Left ventricle myocardium inferior (tissue), 1 donor: ENCODE data around the gene BFSP2. TPM values are rescaled to one million over a fixed set of nuclear protein-coding genes. Genes with fewer than 3 reads are reported as not detected.

Experiments used
- DNase-seq: peaks from one replicate; pipeline ENCODE4 v3.0.0-alpha.2; 2020
- H3K27ac ChIP-seq: fragments of 200-600 bp; replicated peaks from 2 replicates; pipeline ENCODE4 v1.8.0; 2021
- H3K27me3 ChIP-seq: fragments of 200-600 bp; 2 replicates; pipeline ENCODE4 v1.8.0; 2021; ENCODE audit warnings: low read depth
- H3K36me3 ChIP-seq: fragments of 200-600 bp; 2 replicates; pipeline ENCODE4 v1.8.0; 2021
- H3K4me1 ChIP-seq: fragments of 200-600 bp; 2 replicates; pipeline ENCODE4 v1.8.0; 2021
- H3K4me3 ChIP-seq: fragments of 200-600 bp; 2 replicates; pipeline ENCODE4 v1.8.0; 2021; ENCODE audit warnings: mild to moderate bottlenecking, moderate library complexity
- H3K9me3 ChIP-seq: fragments of 200-600 bp; replicated peaks from 2 replicates; pipeline ENCODE4 v1.8.0; 2021
- CTCF ChIP-seq: fragments of 200-600 bp; IDR thresholded peaks from 2 replicates; pipeline ENCODE4 v1.8.0; 2021; ENCODE audit warnings: antibody characterized with exemption, mild to moderate bottlenecking, borderline replicate concordance
- intact Hi-C: fragments of 100-400 bp; cut with micrococcal nuclease; formaldehyde crosslinking; loops from one replicate; pipeline ENCODE4 v1.11.0; 2022
- total RNA-seq: library from RNA; stranded (reverse); fragmentation: NEBNext Ultra II Directional; extraction: Animal tissue kit (Norgen Biotek cat#: 25700); gene quantifications from one replicate; pipeline ENCODE4 v1.2.1, GENCODE V29; 2021
- donor health status: DM: no; HTN: yes; CAD: no; lungs with severe emphysema.

BFSP2 gene
- total RNA-seq, 1 donor from 2014 or later: not detected

- peaks cover 47% of the 10 kb centered on the region for H3K27me3 ChIP-seq
- peaks cover 4% of the 10 kb centered on the region for H3K4me1 ChIP-seq
- TF ChIP-seq CTCF: no peak
- no peak overlapping the region for H3K27ac ChIP-seq
- DNase-seq: no peak
- H3K36me3 ChIP-seq: no peaks in the 10 kb centered on the region
- no peaks in the 10 kb centered on the region for H3K9me3 ChIP-seq
- H3K4me3 ChIP-seq: no peak overlapping the region
- intact Hi-C loops: no loop called here
Observed at GRCh38 chr3:133418361-133418760, 18.5 kb downstream of the BFSP2 start.

DNA sequence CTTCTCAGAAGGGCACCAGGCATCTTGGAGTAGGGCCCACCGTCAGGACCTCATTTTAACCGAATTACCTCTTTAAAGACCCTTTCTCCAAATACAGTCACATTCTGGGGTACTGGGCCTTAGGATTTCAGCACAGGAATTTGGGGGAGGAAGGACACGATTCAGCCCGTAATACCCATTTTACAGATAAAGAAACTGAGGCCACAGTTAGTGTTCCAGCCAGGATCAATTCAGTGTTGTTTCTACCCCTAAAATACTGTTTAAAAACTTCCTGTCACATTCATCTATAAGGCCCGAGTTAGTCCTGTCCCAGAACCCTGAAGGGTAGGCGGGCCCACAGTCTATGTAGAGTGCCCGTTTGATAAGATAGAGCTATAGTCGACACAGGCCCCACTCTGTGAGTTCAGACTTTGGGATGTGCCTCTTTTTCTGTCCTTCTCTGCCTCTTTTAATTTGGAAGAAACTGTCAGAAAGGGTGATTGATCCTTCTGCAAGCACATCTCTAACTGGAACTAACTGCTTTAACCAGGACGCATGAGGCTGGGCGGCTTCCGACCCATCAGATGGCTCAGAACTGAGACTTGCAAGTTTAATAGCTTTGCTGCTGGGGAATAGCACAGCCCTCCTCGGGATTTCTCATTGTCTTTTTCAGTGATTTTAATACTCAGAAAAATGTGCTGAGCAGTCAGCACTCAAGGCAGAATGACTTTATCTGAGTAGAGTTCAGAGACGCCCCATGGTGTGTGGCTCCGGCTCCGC is 19.5 kb downstream of the BFSP2 start:
- Histone ChIP-seq H3K4me1 (no peaks in the 10 kb centered on the region), H3K27me3 (peaks cover 57% of the 10 kb centered on the region), H3K36me3 (no peaks in the 10 kb centered on the region), H3K4me3 (no peak overlapping the region), H3K9me3 (no peaks in the 10 kb centered on the region), H3K27ac (no peak overlapping the region)
- intact Hi-C loops: no loop called here
- DNase-seq: no peak
- no peak for TF ChIP-seq CTCF

DNA sequence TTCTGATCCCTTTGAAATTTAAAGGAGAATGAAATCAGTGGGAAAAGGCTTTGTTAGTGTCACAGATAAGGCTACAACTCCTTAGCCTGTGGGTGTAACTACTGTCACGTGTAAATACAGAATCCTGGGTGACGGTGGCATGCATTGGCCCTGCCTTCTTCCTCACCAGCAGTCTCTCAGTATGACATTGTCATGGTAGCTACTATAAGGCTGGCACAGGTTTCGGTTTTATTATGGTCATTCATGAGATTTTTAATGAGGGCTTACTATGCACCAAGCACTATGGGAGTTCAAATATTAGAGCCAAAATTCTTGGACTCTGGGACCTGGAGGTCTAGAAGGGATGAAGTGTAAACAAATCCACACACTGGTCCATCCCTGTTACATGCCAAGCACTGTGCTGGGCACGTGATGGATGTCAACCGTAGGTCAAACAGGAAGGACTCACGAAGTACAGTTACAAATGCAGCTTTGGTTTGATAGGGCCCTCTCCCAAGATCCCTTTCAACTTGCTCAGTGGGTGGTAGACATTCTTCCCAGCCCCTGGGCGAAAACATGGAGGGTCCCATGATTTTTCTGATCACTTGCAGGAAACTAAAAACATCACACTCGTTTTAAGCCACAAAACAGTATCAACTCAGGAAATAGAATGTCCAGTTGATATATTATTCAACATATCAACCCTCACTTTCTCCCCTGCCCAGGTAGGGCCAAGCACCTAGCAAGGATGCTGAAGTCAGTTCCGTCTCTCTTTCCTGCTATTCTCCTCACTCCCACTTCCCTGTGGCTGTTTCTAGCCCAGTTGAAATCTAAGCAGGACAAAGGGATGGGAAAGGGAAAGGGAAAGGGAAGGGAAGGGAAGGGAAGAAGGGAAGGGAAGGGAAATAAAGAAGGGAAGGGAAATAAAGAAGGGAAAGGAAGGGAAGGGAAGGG is 25.3 kb downstream of the BFSP2 start:
- Histone ChIP-seq H3K36me3 (no peaks in the 10 kb centered on the region), H3K9me3 (no peaks in the 10 kb centered on the region), H3K27me3 (peaks cover 70% of the 10 kb centered on the region), H3K27ac (no peak overlapping the region), H3K4me3 (no peak overlapping the region), H3K4me1 (no peaks in the 10 kb centered on the region)
- no peak for DNase-seq
- TF ChIP-seq CTCF: no peak
- intact Hi-C loops: loop anchor here (5.0 kb wide), 1 partner anchor 693 kb away; no protein-coding TSS in a partner anchor

GRCh38 chr3:133425898-133426297 is 26.0 kb downstream of the BFSP2 start:
- H3K27ac ChIP-seq: no peak overlapping the region
- intact Hi-C loops: no loop called here
- no peak for DNase-seq
- H3K4me1 ChIP-seq: no peaks in the 10 kb centered on the region
- no peaks in the 10 kb centered on the region for H3K36me3 ChIP-seq
- H3K4me3 ChIP-seq: no peak overlapping the region
- H3K27me3 ChIP-seq: peaks cover 64% of the 10 kb centered on the region
- no peak for TF ChIP-seq CTCF
- H3K9me3 ChIP-seq: no peaks in the 10 kb centered on the region

DNA sequence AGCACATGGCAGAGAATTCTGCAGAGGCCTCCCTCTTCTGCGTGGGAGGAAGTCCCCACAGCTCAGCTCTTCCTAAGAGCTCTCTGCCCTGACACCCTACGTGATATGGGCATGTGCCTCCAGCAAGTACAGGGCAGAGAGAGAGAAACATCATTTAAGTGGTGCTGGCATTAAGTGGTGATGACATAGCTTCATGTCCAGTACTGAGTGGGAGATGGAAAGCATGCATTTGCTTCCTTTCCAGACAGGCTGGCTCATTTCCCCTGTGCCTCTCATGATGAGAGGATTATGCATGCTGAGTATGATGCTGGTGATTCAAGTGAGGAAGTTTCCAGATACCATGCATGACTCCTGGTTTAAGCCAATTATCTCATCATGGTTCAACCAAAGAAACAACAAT is 26.9 kb downstream of the BFSP2 start:
- no peak overlapping the region for H3K27ac ChIP-seq
- no peak overlapping the region for H3K4me3 ChIP-seq
- no peak for TF ChIP-seq CTCF
- H3K27me3 ChIP-seq: peaks cover 58% of the 10 kb centered on the region
- intact Hi-C loops: no loop called here
- DNase-seq: no peak
- no peaks in the 10 kb centered on the region for H3K9me3 ChIP-seq
- H3K36me3 ChIP-seq: no peaks in the 10 kb centered on the region
- H3K4me1 ChIP-seq: no peaks in the 10 kb centered on the region
